SKM-1 (cell line): ENCODE measurements around the gene NPEPL1.

Source experiments
- DNase-seq: peaks from one replicate; lab custom pipeline; 2025; ENCODE audit not compliant: unreplicated experiment; lab: John Stamatoyannopoulos, UW

NPEPL1 gene

DNA sequence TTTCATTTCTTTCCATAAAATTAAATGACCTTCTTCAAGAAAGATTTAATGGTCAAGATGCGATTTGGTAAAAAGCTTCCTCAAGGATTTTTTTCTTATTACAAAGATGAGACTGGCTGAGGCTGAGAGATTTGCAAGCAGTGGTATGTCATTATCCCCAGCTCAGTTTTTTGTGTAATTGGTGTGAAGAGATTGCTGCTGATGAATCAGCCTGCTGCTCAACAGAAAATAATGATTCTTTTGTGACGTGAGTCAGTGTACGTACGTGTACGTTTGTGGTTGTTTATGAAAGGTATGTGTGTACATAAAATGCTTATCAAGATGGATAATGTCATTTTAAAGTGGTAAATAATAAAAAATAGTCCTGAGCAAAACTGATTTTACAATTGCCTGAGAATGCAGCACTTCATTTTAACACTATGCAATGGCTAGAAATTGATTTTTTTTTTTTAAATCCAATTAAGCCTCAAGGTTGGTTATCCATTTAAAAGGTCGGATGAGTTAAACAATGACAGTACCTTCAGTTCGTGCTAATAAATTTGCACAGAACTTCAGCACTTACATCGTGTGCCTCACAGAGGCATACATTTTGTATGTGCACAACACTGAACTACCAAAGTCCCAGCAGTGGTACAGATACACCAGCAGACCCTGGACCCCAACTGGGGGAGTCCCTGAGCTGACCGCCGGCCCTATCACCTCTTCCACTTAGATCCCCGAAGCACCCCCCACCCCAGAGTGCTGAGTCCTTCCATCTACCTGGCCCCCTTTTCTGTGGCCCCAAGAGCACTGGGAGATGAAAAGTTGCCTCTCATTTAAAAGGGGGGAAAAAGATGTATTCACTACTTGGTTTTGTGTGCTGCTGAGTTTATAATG, 9.7 kb upstream of the NPEPL1 start:
- DNase-seq: no peak

- DNase-seq: no peak
Observed at GRCh38 chr20:58684291-58684690, 8.3 kb upstream of the NPEPL1 start.

DNA sequence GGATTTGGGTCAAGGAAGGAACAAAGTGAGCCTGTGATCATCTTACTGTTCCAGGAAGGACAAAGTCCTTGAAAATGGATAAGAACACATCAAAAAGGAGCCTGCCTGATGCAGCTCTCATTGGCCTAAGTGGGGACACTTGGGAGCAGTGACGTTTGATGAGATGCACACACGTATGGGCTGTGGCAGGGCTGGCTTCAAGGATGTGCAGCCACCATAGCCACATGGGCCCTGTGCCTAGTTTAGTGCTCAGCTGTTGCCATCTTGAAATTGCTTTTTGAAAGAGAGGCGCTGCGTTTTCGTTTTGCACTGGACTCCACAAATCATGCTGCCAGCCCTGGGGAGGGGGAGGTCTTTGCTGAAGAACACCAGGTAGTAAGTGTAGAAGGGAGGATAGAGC, 6.6 kb upstream of the NPEPL1 start:
- no peak for DNase-seq

DNA sequence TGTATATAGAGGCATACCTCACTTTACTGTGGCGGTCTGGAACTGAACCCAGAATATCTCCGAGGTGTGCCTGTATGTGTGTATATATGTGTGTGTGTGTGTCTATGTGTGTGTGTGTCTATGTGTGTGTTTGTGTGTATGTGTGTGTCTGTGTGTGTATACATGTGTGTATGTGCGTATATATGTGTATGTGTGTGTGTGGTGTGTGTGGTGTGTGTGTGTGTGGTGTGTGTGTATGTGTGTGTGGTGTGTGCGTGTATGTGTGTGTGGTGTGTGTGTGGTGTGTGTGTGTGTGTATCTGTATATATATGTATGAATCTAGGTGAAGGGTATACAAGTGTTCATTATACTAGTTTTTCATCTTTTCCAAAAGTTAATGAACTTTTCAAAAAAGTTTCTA, 4.2 kb upstream of the NPEPL1 start:
- DNase-seq: no peak

DNA sequence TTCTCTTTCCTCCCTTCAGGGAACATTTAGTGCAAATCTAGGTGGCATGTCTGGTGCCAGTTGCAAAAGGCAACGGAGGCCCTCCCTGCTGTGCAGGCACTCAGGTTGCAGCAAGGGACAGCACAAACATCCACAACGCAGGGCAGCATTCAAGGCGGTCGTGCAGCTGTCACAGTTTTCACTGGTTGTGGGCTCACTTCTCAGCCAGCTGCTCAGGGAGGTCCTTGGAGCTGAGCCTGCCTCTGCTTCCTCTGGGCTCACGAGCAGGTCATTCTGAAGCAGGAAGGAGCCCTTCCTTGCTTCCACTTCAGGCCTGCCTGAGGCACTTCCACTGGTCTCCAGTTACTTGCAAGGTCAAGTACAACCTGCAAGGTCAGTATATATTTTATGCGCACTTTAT, 3.8 kb upstream of the NPEPL1 start:
- no peak for DNase-seq

DNA sequence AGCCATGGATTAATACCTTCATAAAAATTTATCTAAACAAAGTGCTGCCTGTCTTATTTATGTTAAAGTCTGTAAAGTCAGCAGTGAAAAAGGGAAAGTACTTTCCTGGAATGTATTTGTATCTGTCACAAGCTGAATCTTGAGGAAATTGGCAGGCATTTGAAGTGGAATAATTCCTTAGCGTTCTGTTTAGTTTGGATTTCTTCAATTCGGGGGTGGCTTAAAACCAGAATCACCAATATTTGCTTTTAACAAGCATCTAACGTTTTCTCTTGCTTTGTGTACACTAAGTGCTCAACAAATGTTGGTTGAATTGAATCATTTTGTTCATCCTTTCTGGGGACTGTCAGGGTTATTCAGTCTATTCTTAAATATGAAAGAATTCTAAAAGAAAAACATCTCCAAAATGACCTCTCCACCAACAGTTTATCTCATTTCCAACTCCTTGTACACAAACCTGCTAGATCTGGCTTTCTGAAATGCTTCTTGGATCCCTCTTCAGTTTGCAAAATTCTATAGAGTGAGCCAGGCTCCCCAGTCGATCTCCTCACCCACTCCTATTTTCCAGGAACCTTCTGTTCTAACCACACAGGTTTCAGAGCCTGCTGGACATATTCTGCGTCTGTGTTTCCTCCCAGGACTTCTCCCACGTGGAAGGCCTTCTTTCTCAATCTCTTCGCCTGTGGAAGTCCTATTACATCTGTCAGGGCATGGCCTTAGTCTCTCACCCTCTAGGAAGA, 2.0 kb upstream of the NPEPL1 start:
- no peak for DNase-seq

DNA sequence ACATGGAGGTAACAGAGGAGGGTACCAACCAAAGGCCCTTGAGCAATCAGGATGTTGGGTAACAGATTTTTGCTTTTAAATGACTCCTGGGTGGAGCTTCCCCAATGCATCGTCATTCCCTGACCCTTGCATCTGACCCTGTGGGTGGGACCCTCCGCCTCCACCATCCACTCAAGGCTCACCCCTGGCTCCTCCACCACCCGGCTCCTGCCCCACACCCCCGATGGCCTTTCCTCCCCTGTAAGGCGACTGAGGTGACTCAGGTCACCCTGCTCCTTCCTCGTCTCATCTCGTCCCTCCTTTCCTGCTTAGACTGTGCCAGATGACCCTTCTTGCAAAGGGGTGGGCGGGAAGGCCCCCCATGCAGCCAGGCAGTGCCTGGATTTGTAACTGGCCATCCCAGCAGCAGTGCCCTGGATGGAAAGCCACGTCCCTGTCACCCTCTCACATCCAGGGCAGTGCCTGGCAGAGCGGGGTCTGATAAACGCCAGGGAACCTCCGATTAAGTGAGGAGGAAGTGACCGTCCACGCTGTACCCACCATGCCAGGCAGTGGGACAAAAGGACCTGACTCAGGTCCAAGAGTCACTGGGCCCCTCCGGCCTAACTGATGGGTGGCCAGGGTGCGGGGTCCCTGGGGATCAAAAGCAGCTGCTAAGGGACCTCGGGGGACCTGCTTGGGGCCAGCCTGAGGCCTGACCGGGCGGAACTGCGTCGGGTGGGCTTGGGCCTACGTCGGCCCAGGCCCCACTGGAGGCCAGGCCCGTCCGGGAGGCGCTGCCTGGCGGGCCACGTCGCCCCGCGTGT, 624 bp upstream of the NPEPL1 start:
- DNase-seq: peak; percentile 79

GRCh38 chr20:58693226-58694006, 816 bp downstream of the NPEPL1 start:
- no peak for DNase-seq

DNA sequence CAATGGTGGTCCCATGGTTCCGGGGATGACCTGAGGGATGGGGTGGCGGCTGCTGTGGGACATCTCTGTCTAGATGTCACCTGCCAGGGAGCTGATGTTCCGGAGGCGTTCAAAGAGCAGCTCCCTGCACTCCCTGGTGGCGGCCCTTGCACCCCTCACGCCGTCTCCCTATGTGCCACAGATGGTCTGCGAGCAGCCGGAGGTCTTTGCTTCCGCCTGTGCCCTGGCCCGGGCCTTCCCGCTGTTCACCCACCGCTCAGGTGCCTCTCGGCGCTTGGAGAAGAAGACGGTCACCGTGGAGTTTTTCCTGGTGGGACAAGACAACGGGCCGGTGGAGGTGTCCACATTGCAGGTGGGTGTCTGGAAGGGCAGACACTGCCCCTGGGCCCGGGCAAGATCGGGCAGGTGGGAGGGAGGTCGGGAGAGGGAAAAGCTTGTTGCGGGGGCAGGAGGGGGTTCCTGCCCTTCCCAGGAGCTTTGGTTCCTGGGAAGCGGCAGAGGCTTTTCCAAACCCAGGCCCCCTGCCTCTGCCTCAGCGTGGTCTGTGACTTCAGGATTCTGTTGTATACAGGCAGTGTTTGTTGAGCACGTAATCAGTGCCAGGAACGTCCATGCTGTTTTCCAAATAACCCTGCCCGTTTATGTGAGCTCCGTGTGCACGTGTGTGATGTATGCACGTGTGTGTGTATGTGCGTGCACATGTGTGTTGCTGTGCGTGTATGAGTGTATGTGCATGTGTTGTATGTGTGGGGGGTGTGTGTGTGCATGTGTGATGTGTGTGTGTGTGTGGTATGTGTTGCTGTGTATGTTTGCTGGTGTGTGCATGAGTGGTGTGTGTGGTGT, 1.9 kb downstream of the NPEPL1 start:
- DNase-seq: no peak

DNA sequence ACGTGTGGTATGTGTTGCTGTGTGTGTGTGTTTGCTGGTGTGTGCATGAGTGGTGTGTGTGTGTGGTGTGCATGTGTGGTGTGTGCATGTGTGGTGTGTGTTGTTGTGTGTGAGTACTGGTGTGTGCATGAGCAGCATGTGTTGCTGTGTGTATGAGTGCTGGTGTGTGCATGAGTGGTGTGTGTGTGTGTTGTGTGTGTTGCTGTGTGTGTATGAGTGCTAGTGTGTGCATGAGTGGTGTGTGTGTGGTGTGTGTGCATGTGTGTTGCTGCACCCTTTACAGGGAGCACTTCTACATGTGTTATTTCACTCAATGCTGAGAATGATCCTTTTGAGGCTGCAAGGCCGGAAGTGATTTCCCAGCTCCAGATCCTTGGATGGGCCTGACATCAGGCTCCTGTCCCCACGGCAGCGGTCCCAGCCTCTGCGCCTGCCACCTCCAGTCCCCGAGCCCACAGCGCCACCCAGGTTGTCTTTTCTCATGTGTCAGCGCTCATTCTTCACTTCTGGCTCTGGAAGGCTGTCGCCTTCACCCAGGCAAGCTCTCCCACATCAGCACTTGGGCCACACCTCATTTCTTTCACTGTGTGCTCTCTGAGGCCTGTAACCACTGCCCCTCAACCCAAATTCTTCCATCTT, 2.6 kb downstream of the NPEPL1 start:
- no peak for DNase-seq

GRCh38 chr20:58695895-58696375, 3.3 kb downstream of the NPEPL1 start:
- DNase-seq: no peak

- no peak for DNase-seq
Observed at GRCh38 chr20:58696411-58696961, 3.9 kb downstream of the NPEPL1 start.

GRCh38 chr20:58697201-58697866, 4.7 kb downstream of the NPEPL1 start:
- DNase-seq: no peak

DNA sequence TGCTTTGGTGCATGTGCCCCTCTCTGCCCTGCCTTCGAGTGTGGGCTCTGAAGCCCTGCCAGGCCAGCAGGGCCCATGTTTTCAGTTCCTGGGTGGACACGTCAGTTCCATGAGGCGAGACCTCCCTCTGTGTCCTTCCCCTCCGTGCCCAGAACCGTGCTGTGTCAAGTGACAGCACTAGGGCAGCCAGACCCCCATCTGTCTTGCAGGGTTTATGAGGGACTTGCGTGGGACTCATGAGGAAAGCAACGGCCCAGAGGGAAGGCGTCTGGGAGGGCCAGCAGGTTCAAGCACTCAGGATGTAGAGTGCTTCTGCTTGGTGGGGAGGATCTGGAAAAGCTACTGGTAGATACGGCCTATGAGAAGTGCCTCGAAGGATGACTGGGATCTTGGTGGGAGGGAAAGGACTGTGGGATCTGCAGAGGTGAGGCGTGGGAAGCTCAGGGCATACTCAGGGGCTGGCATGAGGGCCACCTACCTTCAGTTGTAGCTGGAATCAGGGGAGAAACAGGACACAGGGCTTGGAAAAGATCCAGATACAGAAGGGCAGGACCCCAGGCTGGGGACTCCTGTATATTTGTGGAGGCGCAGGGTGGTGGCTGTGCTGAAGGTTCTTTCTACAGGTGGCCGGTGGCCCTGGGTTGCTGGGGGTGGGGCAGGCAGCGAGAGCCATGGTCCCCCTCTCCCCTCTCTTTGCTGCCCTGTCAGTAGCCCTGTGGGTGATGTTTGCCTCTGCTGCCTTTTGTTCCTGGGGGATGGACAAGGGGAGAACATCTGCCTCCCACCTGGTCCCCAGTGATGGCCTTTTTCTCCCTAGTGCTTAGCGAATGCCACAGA, 5.5 kb downstream of the NPEPL1 start:
- DNase-seq: no peak

GRCh38 chr20:58698741-58699622, 6.4 kb downstream of the NPEPL1 start:
- DNase-seq: no peak

DNA sequence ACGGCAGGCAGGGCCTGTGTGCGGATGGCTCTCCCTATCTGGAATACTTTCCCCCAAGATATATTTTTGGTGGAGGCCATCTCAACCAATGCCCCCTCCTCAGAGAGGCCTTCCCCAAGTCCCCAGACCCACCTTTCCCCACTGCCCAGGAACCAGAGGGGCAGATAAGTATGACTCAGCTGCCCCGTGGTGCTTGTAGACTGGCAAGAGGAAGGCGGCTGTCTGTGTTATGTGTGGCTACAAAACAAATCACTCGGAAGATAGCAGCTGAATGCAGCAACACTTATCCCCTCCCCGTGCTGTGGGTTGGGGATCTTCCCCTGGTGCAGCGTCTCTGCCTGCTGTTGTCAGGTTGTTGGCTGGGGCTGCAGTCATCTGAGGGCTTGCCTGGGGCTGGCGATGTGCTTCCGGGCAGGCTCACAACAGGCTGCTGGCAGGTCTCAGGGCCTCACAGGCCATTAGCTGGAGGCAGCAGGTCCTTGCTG, 7.1 kb downstream of the NPEPL1 start:
- no peak for DNase-seq
